IPS DF 19.7 (cell line): ENCODE data around the gene TNFAIP6.
"Not testable (repeated sequence)": the region's sequence is repeated elsewhere in the genome, so short reads cannot be mapped to it uniquely, and the experiment has no call there.

Experiments
- DNase-seq: peaks from one replicate; pipeline ENCODE4 v3.0.0-alpha.2; 2013; ENCODE audit warnings: low read depth, low spot score

TNFAIP6 gene

DNA sequence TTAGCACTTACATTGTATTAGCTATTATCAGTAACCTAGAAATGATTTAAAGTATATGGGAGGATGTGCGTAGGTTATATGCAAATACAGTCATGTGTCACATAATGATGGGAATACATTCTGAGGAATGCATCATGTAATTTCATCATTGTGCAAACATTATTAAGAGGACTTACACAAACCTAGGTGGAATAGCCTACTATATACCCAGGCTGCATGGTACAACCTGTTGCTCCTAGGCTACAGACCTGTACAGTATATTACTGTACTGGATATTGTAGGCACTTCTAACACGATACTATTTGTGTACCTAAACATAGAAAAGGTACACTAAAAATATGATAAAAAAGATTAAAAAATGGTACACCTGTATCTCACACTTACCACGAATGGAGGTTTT lies 60.3 kb downstream of the TNFAIP6 start:
- no peak for DNase-seq

GRCh38 chr2:151421681-151422080 lies 64.3 kb downstream of the TNFAIP6 start:
- not testable (repeated sequence) for DNase-seq

DNA sequence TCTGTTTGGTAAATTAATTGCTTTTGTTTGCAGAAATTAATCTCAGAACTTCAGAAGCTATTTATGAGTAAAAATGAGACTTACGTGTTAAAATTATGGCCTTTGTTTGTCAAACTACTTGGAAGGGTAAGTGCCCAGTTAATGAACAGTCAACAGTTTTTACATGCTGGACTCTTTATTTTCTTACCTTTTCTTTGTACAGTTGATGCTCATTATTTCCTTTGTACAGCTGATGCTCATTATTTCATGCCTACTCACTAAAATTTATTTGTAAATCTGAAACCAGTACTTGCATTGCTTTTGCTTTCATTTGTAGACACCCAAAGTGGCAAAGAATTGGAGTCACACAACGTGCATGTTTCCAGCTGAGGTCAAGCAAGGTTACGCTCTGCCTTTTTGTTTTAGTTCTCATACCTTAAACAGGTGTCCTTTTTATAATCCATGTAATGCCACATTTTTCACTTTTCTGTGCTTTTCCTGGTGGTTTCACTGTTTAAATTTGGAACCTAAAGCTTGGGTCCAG lies 65.6 kb downstream of the TNFAIP6 start:
- no peak for DNase-seq

GRCh38 chr2:151423760-151424159 lies 66.4 kb downstream of the TNFAIP6 start:
- no peak for DNase-seq
